GM12873 (cell line): ENCODE results near the gene ME3.

Source experiments
- CTCF ChIP-seq: IDR thresholded peaks from 2 replicates; pipeline ENCODE4 v1.5.1; 2012; ENCODE audit warnings: low read depth, mild to moderate bottlenecking, moderate library complexity, low read length, control low read depth; ENCODE audit not compliant: insufficient read depth; ENCODE audit errors: missing control alignments

The ME3 gene

DNA sequence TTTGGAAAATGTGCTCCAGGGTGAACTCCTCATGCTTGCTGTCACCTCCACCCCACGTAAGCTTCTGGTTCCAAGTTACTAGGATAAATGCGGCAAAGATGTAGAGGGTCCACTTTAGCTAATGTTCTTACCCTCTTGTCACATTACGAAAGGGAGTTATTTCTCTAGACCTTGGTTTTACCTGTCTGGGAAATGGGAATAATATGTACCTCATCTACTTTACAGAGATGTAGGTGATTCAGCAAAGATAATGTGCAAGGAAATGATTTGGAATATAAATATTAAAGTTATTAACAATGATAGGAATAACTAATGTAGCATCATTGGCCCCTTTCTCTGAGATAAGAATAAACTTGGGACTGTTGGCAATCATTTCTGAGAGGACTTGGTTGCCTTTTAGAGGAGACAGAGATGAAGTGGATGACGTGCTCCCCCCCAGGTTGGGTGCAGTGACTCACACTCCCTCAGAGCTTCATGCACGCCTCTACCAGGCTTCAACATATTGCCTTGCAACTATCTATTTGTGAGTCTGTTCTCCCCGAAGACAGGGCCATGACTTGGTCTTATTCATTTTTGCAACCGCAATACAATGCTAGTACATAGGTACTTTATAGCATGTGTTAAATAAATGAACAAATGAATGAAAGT is 97.1 kb downstream of the ME3 start:
- no peak for TF ChIP-seq CTCF

GRCh38 chr11:86574493-86575207 is 97.8 kb downstream of the ME3 start:
- no peak for TF ChIP-seq CTCF

- TF ChIP-seq CTCF, result peak; percentile 49
Observed at GRCh38 chr11:86571273-86571948, 101.0 kb downstream of the ME3 start.

DNA sequence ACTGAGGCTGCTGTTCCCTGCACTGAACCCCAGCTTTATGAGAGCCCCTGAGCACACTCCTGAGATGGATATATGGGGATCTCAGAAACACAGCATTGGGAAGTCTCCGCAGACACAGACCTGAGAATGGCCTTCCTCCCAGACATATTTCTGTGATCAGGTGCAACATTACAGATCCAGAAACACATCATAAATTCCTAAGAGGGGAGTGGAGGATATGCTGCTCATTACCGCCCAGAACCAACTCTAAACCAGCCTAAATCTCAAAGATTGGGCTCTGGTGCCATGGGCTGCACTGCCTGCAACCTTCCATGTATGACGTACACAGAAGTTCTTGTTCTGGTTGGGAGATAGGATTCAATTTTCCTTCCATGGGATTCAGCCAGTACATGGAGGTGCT is 102.0 kb downstream of the ME3 start:
- no peak for TF ChIP-seq CTCF

DNA sequence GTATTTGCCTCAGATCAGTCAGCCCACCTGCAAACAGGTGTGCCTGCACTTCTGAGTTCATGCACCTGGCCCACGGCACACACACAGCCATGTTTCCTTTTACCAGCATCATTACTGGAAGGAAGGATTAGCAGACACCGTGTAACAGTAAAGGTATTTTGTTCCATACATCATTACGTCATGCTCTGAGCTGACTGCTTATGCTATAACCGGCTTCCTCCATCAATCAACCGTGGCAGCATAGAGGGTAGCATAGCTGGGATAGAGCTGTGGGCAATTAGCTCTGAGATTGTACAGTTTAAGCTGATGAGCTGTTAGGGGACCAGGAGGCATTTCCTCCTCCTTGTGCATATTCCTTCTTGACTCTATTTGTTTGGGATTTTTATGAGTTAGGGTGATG is 102.4 kb downstream of the ME3 start:
- no peak for TF ChIP-seq CTCF

DNA sequence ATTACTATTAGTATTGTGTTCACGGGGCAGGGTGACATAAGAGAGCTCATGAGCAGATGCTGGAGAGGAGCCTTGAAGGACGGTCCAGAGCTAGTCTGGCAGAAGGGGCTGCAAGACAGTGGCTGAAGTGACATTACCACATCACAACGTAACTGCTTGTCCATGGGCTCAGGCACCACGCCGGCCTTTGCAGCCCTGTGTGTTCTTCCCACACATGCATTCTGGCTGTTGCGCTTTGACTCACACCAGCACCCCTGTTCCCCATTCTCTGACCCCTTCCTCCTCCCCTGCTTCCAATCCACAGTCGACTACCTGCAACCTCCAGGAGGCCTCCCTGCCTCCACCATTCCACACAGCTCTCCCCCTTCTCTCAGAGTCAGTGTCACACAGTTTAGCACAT is 103.3 kb downstream of the ME3 start:
- no peak for TF ChIP-seq CTCF

DNA sequence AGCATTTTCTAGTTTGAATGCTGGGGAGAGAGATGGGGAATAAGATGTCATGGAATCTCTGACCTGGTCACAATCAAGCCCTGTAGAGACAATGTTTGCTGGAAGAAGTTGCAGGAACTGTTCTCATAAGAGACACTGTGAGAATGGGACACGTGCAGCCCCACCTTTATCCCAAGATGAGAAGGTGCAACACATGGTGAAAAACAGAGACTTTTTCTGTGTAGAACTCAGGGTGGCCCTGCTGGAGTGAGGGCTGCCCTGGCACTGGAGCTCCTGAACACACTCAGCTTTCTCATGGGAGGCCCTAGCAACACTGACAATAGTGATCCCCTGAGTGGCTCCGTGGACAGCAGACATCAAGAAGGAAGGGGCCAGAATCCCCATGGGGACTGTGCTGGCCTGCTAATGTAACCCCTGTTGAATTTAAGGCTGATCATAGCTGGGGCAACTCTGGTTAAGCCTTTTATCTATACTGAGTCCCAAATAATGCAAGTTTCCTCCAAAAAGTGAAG is 106.6 kb downstream of the ME3 start:
- TF ChIP-seq CTCF, result no peak
